Lung (tissue), 12 donors: ENCODE measurements around the gene AEBP1. TPM values are rescaled to one million over a fixed set of nuclear protein-coding genes. Genes with fewer than 3 reads are reported as not detected.

ENCODE experiments used
- ATAC-seq: fragments of 200-7000 bp; cut with Tn5 transposase; one replicate; pipeline ENCODE4 v1.9.1; 2020; ENCODE audit warnings: moderate number of reproducible peaks; ENCODE audit not compliant: insufficient read depth, low FRiP score
- DNase-seq, 3 donors: peaks; one replicate each; pipeline ENCODE4 v3.0.0-alpha.2; 2013 to 2017
- H3K27ac ChIP-seq, 2 donors: one replicate each; pipeline ENCODE4 v1.5.1; 2013; ENCODE audit warnings: mild to moderate bottlenecking in 2 of 2, moderate library complexity in 2 of 2, control low read depth in 1 of 2, inconsistent platforms in 1 of 2, low read depth in 1 of 2, low read length in 1 of 2
- H3K27me3 ChIP-seq, 3 donors: one replicate each; pipeline ENCODE4 v1.5.1; 2013; ENCODE audit warnings: low read length in 2 of 3; ENCODE audit not compliant: control insufficient read depth in 3 of 3, insufficient read depth in 3 of 3
- H3K36me3 ChIP-seq, 4 donors: one replicate each; pipeline ENCODE4 v1.5.1; 2013; ENCODE audit warnings: low read length in 4 of 4, mild to moderate bottlenecking in 1 of 4, moderate library complexity in 1 of 4; ENCODE audit not compliant: control insufficient read depth in 4 of 4, insufficient read depth in 4 of 4
- H3K4me1 ChIP-seq, 5 donors: one replicate each; pipeline ENCODE4 v1.5.1; 2013; ENCODE audit warnings: low read length in 5 of 5, mild to moderate bottlenecking in 2 of 5, moderate library complexity in 1 of 5; ENCODE audit not compliant: control insufficient read depth in 5 of 5, insufficient read depth in 5 of 5
- H3K4me3 ChIP-seq: one replicate; pipeline ENCODE4 v1.5.1; 2013; ENCODE audit warnings: mild to moderate bottlenecking, control low read depth, moderate library complexity
- H3K9ac ChIP-seq, 2 donors: one replicate each; pipeline ENCODE4 v1.5.1; 2013; ENCODE audit warnings: low read length in 2 of 2, control low read depth in 1 of 2; ENCODE audit not compliant: insufficient read depth in 1 of 2
- H3K9me3 ChIP-seq, 4 donors: one replicate each; pipeline ENCODE4 v1.5.1; 2013; ENCODE audit warnings: low read length in 3 of 4, mild to moderate bottlenecking in 1 of 4, moderate library complexity in 1 of 4; ENCODE audit not compliant: control insufficient read depth in 4 of 4, insufficient read depth in 3 of 4
- WGBS, 2 donors: extraction: QIAGEN DNeasy Blood & Tissue Kit; methylation state at CpG; one replicate each; pipeline ENCODE4 v1.1.7; 2013; 5-methylcytosine and 5-hydroxymethylcytosine counted together
- polyA plus RNA-seq, 2 donors: library from polyadenylated mRNA; stranded (reverse); fragments of 200-250 nt; gene quantifications; one replicate each; pipeline ENCODE4 v1.2.1, GENCODE V29; 2013
- total RNA-seq, 2 donors: library from RNA; depleted of rRNA in 1 of 2; stranded (reverse); fragments of >200 nt in 1 of 2; gene quantifications; one replicate each; pipeline ENCODE4 v1.2.1, GENCODE V29; 2014 to 2021
- TF ChIP-seq, protein P1 (sequence below): IDR thresholded peaks from 2 replicates; pipeline ENCODE4 v1.5.1; 2012; ENCODE audit warnings: mild to moderate bottlenecking; ENCODE audit errors: control extremely low read depth, extremely low read depth
- donor health status: control.
- donor health status: control.
- donor health status: Bipolar disorder and iron deficiency.
- donor health status: healthy.
- donor health status: DM: yes; HTN: yes; CAD: no.

AEBP1 gene
- total and polyA plus RNA-seq, 4 donors, result 43.4 to 124 (median 68.7) TPM

DNA sequence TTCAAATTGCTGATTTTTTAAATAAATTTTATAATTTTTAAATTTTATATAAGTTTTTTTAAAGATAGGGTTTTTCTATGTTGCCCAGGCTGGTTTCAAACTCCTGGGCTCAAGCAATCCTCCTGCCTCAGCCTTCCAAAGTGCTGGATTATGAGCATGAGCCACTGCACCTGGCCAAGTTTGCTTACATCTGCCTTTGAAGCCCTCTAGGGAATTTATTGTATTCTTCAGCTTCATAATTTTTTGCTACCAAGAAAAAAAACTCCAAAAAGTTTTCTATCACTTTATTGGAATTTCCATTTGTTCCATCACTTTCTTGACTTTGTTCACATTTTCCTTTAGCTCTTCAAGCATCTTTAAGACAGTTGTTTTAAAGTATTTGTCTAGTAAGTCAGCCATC lies 23.0 kb downstream of the AEBP1 start:
- no peak for ATAC-seq
- Histone ChIP-seq H3K4me3 (no peak overlapping the region), H3K9me3 (no peaks in the 10 kb centered on the region), H3K27me3 (no peaks in the 10 kb centered on the region), H3K36me3 (no peaks in the 10 kb centered on the region), H3K27ac (no peak overlapping the region), H3K4me1 (peaks cover 3 to 18% (median 6%) of the 10 kb centered on the region in 5 donors), H3K9ac (no peak overlapping the region)
- no peak for DNase-seq
- TF ChIP-seq, protein P1, sequence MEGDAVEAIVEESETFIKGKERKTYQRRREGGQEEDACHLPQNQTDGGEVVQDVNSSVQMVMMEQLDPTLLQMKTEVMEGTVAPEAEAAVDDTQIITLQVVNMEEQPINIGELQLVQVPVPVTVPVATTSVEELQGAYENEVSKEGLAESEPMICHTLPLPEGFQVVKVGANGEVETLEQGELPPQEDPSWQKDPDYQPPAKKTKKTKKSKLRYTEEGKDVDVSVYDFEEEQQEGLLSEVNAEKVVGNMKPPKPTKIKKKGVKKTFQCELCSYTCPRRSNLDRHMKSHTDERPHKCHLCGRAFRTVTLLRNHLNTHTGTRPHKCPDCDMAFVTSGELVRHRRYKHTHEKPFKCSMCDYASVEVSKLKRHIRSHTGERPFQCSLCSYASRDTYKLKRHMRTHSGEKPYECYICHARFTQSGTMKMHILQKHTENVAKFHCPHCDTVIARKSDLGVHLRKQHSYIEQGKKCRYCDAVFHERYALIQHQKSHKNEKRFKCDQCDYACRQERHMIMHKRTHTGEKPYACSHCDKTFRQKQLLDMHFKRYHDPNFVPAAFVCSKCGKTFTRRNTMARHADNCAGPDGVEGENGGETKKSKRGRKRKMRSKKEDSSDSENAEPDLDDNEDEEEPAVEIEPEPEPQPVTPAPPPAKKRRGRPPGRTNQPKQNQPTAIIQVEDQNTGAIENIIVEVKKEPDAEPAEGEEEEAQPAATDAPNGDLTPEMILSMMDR, result no peak

- Histone ChIP-seq H3K9me3 (no peaks in the 10 kb centered on the region), H3K9ac (no peak overlapping the region), H3K4me3 (no peak overlapping the region), H3K27me3 (no peaks in the 10 kb centered on the region), H3K27ac (peak overlapping the region in 1 of 2 donors; percentile 17), H3K4me1 (peaks cover 0 to 10% (median 2%) of the 10 kb centered on the region in 5 donors), H3K36me3 (no peaks in the 10 kb centered on the region)
- ATAC-seq, result no peak
- WGBS, 2 donors, result 80 to 85% methylated on average over 6 of the region's 6 CpGs
- TF ChIP-seq, protein P1, result no peak
- DNase-seq, result no peak
Measured at GRCh38 chr7:44128721-44129582, 24.8 kb downstream of the AEBP1 start.

- DNase-seq (no peak), ATAC-seq (no peak)
Measured at GRCh38 chr7:44131173-44132029, 27.3 kb downstream of the AEBP1 start.

More at GRCh38 chr7:44131173-44132029, 27.3 kb downstream of the AEBP1 start:
- Histone ChIP-seq H3K9me3 (no peaks in the 10 kb centered on the region), H3K27me3 (no peaks in the 10 kb centered on the region), H3K4me3 (no peak overlapping the region), H3K4me1 (peaks cover 0 to 12% (median 2%) of the 10 kb centered on the region in 5 donors), H3K36me3 (no peaks in the 10 kb centered on the region), H3K9ac (no peak overlapping the region), H3K27ac (peak overlapping the region in 1 of 2 donors; percentile 81)
- TF ChIP-seq, protein P1, result no peak
- WGBS, 2 donors, result 79 to 85% methylated on average over 11 to 12 of the region's 12 CpGs
